K562 (cell line): ENCODE data around the gene NYNRIN. TPM values are rescaled to one million over a fixed set of nuclear protein-coding genes. Genes with fewer than 3 reads are reported as not detected.
A peak's percentile ranks its signal among the peaks of the same experiment; 100 is the strongest.

Experiments used
- ATAC-seq: fragments of 200-7000 bp; cut with Tn5 transposase; 3 replicates; pipeline ENCODE4 v1.9.1; 2020; ENCODE audit warnings: moderate library complexity
- BruUV-seq: library from RNA; stranded (reverse); fragments of 400-500 nt; replicated peaks from 2 replicates; lab custom pipeline; 2021; lab: Mats Ljungman, UMichigan
- CTCF ChIA-PET: fragments of 300-600 bp; formaldehyde crosslinking; extraction: SDS; loops from one replicate; lab custom pipeline; 2021; ENCODE audit warnings: low intra/inter-chr PET ratio; lab: Yijun Ruan, JAX
- POLR2A ChIA-PET: fragments of 300-600, 350-650 bp; sonication (Branson Sonifier 250); formaldehyde crosslinking; extraction: SDS; loops from one replicate; lab custom pipeline; 2021; ENCODE audit warnings: antibody characterized with exemption, inconsistent platforms; lab: Yijun Ruan, JAX
- DNase-seq, 4 experiments: peaks; one replicate each; pipeline versions ENCODE4 v3.0.0 to v3.0.0-alpha.2; 2011 to 2018; ENCODE audit warnings: low spot score in 3 of 4, mixed read lengths in 3 of 4; ENCODE audit errors: extremely low read depth in 1 of 4
- FAIRE-seq: peaks from 2 replicates; lab custom pipeline; 2011; peaks lifted over from hg19 to GRCh38; lab: Jason Lieb, UNC
- H2AFZ ChIP-seq: 2 replicates; pipeline ENCODE4 v1.6.0; 2011; ENCODE audit warnings: low read depth, low read length, control low read depth, inconsistent platforms
- H3K27ac ChIP-seq: fragments of 200-600 bp; 3 replicates; pipeline ENCODE4 v1.8.0; 2011; ENCODE audit warnings: low read depth, mild to moderate bottlenecking, control low read depth, inconsistent platforms, low read length, moderate library complexity, mixed read lengths; ENCODE audit errors: extremely low read depth
- H3K27me3 ChIP-seq, 2 experiments: fragments of 300-600 bp in 1 of 2; 2 replicates in 1 of 2; 3 replicates in 1 of 2; pipeline versions ENCODE4 v1.6.0 to v1.8.0; 2011; ENCODE audit warnings: inconsistent platforms in 2 of 2, low read length in 2 of 2, mild to moderate bottlenecking in 1 of 2, mixed read lengths in 1 of 2, moderate library complexity in 1 of 2; ENCODE audit not compliant: control insufficient read depth in 2 of 2, insufficient read depth in 2 of 2
- H3K36me3 ChIP-seq: fragments of 300-600 bp; 3 replicates; pipeline ENCODE4 v1.8.0; 2011; ENCODE audit warnings: mild to moderate bottlenecking, low read length, inconsistent platforms; ENCODE audit not compliant: control insufficient read depth, insufficient read depth
- H3K4me1 ChIP-seq, 2 experiments: fragments of 200-600 bp in 1 of 2; replicated peaks in 1 of 2; 2 replicates in 1 of 2; 3 replicates in 1 of 2; pipeline versions ENCODE4 v1.5.1 to v1.8.0; 2011; ENCODE audit warnings: inconsistent platforms in 2 of 2, low read length in 2 of 2, mild to moderate bottlenecking in 1 of 2, mixed read lengths in 1 of 2, moderate library complexity in 1 of 2; ENCODE audit not compliant: control insufficient read depth in 2 of 2, insufficient read depth in 2 of 2
- H3K4me2 ChIP-seq: 2 replicates; pipeline ENCODE4 v1.6.1; 2011; ENCODE audit warnings: low read length, control low read depth, inconsistent platforms, mixed read lengths; ENCODE audit not compliant: insufficient read depth
- H3K4me3 ChIP-seq: fragments of 200-600 bp; sonication (generic), shearing (Covaris generic); 2 replicates; pipeline ENCODE4 v1.5.1; 2016; ENCODE audit warnings: control low read depth, inconsistent platforms
- H3K79me2 ChIP-seq: fragments of 200-600 bp; 3 replicates; pipeline ENCODE4 v1.8.0; 2011; ENCODE audit warnings: low read length, inconsistent platforms; ENCODE audit not compliant: control insufficient read depth, insufficient read depth
- H3K9ac ChIP-seq, 2 experiments: 2 replicates each; pipeline versions ENCODE4 v1.6.0 to v1.6.1; 2011; ENCODE audit warnings: low read depth in 2 of 2, low read length in 2 of 2, control low read depth in 1 of 2, inconsistent platforms in 1 of 2, mild to moderate bottlenecking in 1 of 2, mixed read lengths in 1 of 2; ENCODE audit not compliant: insufficient read depth in 1 of 2
- H3K9me1 ChIP-seq: one replicate; pipeline ENCODE4 v1.6.0; 2011; ENCODE audit warnings: inconsistent platforms, mild to moderate bottlenecking, low read length, moderate library complexity; ENCODE audit not compliant: control insufficient read depth, insufficient read depth
- H3K9me3 ChIP-seq: replicated peaks from 2 replicates; pipeline ENCODE4 v1.5.1; 2011; ENCODE audit warnings: low read depth, low read length, inconsistent platforms; ENCODE audit not compliant: control insufficient read depth, insufficient read depth
- H4K20me1 ChIP-seq: replicated peaks from 2 replicates; pipeline ENCODE4 v1.6.1; 2011; ENCODE audit warnings: low read length, inconsistent platforms, mixed read lengths; ENCODE audit not compliant: control insufficient read depth, insufficient read depth
- BRD9 ChIP-seq: fragments of 450-650 bp; IDR thresholded peaks from 2 replicates; pipeline ENCODE4 v1.6.1; 2018; ENCODE audit warnings: low read depth; ENCODE audit not compliant: partially characterized antibody
- CHCHD3 ChIP-seq: fragments of 250-450 bp; sonication (Bioruptor Pico); IDR thresholded peaks from 2 replicates; pipeline ENCODE4 v2.1.2; 2022; ENCODE audit warnings: mild to moderate bottlenecking
- ESRRA ChIP-seq: fragments of 450-650 bp; IDR thresholded peaks from 2 replicates; pipeline ENCODE4 v1.6.1; 2014; ENCODE audit warnings: low read depth, mild to moderate bottlenecking, moderate library complexity, borderline replicate concordance
- GABPA ChIP-seq: fragments of 200-800 bp; sonication (Bioruptor generic); conservative IDR thresholded peaks from 2 replicates; pipeline ENCODE4 v1.6.1; 2016; ENCODE audit warnings: low read depth, missing genetic modification characterization, missing compliant biosample characterization
- HIVEP1 ChIP-seq: fragments of 250-450 bp; sonication (Bioruptor Pico); IDR thresholded peaks from 2 replicates; pipeline ENCODE4 v1.4.0; 2020; ENCODE audit warnings: mild to moderate bottlenecking
- ILK ChIP-seq: fragments of 450-650 bp; IDR thresholded peaks from 2 replicates; pipeline ENCODE4 v1.6.1; 2016; ENCODE audit warnings: missing genetic modification characterization, low read depth, mild to moderate bottlenecking, missing compliant biosample characterization, moderate library complexity, borderline replicate concordance
- JUND ChIP-seq, 2 experiments: IDR thresholded peaks; 2 replicates in 1 of 2; 3 replicates in 1 of 2; pipeline ENCODE4 v1.6.1; 2011; ENCODE audit warnings: borderline replicate concordance in 2 of 2, low read depth in 2 of 2, low read length in 2 of 2, improper control_type of control experiment in 1 of 2, missing biosample characterization in 1 of 2, missing genetic modification characterization in 1 of 2, missing genetic modification reagents in 1 of 2
- NFXL1 ChIP-seq: fragments of 450-650 bp; formaldehyde crosslinking; IDR thresholded peaks from 2 replicates; pipeline ENCODE4 v1.4.0; 2021; ENCODE audit warnings: mild to moderate bottlenecking
- POLR2G ChIP-seq: fragments of 200-400 bp; formaldehyde crosslinking; IDR thresholded peaks from 2 replicates; pipeline ENCODE4 v1.6.1; 2017; ENCODE audit warnings: low read depth, mild to moderate bottlenecking, antibody characterized with exemption, low read length, moderate library complexity
- RCOR1 ChIP-seq, 2 experiments: IDR thresholded peaks; 2 replicates each; pipeline ENCODE4 v1.6.1; 2012; ENCODE audit warnings: low read depth in 2 of 2, low read length in 2 of 2, borderline replicate concordance in 1 of 2, improper control_type of control experiment in 1 of 2
- RFX7 ChIP-seq: fragments of 250-450 bp; sonication (Bioruptor Pico); IDR thresholded peaks from 2 replicates; pipeline ENCODE4 v1.5.1; 2021; ENCODE audit warnings: mild to moderate bottlenecking
- SPI1 ChIP-seq: IDR thresholded peaks from 2 replicates; pipeline ENCODE4 v1.6.1; 2011; ENCODE audit warnings: low read depth, low read length, control low read depth, borderline replicate concordance
- SUPT5H ChIP-seq: fragments of 450-650 bp; IDR thresholded peaks from 2 replicates; pipeline ENCODE4 v1.6.1; 2016
- TEAD1 ChIP-seq, 2 experiments: fragments of 450-650 bp in 1 of 2; sonication (generic) in 1 of 2; formaldehyde crosslinking; IDR thresholded peaks; 2 replicates each; pipeline versions ENCODE4 v1.4.0 to v1.8.0; 2020 to 2022; ENCODE audit warnings: mild to moderate bottlenecking in 2 of 2, missing genetic modification reagents in 1 of 2
- XRCC4 ChIP-seq: IDR thresholded peaks from one replicate; pipeline ENCODE4 v1.6.1; 2011; ENCODE audit not compliant: insufficient read depth, insufficient read length; ENCODE audit errors: extremely low read depth
- ZBTB49 ChIP-seq: sonication (generic); formaldehyde crosslinking; IDR thresholded peaks from 2 replicates; pipeline ENCODE4 v1.8.0; 2022; ENCODE audit warnings: missing genetic modification reagents, mild to moderate bottlenecking, borderline replicate concordance
- ZNF12 ChIP-seq: sonication (generic); formaldehyde crosslinking; IDR thresholded peaks from 2 replicates; pipeline ENCODE4 v1.4.0; 2020; ENCODE audit warnings: mild to moderate bottlenecking, missing genetic modification reagents
- WGBS: fragments of 100-300 bp; shearing (Covaris generic); methylation state at CpG from one replicate; pipeline ENCODE4 v1.1.6; 2016; ENCODE audit warnings: low coverage, mixed read lengths; ENCODE audit not compliant: insufficient coverage; ENCODE audit errors: missing lambda C conversion rate; 5-methylcytosine and 5-hydroxymethylcytosine counted together
- in situ Hi-C: fragments of 300-500 bp; cut with MboI; formaldehyde crosslinking; loops from 4 replicates; pipeline ENCODE4 v1.15.0; 2018; ENCODE audit warnings: inconsistent platforms, mixed read lengths
- intact Hi-C: fragments of 100-400 bp; cut with micrococcal nuclease; formaldehyde crosslinking; loops from 2 replicates; pipeline ENCODE4 v1.14.2; 2022
- polyA plus RNA-seq, 8 experiments: library from polyadenylated mRNA; depleted of rRNA in 4 of 8; stranded (reverse) in 5 of 8; unstranded in 3 of 8; fragments of >200 nt; fragmentation: Nextera tagmentation in 2 of 8; fragmentation: Illumina TruSeq in 1 of 8; extraction: Ambion mirVana in 2 of 8; extraction: Trizol in 1 of 8; gene quantifications; 2 replicates each; pipeline versions ENCODE4 v1.2.1 to v1.2.3, GENCODE V29; 2011 to 2014; ENCODE audit warnings: inconsistent platforms in 1 of 8, missing spikeins in 1 of 8
- total RNA-seq, 7 experiments: library from RNA; depleted of rRNA in 6 of 7; stranded (reverse); fragments of >200 nt in 6 of 7; fragmentation: Illumina TruSeq in 2 of 7; extraction: Trizol in 2 of 7; gene quantifications; 2 replicates each; pipeline versions ENCODE4 v1.2.1 to v1.2.3, GENCODE V29; 2011 to 2021; ENCODE audit warnings: low replicate concordance in 1 of 7
- TF ChIP-seq, protein P1 (sequence below): sonication (generic); formaldehyde crosslinking; IDR thresholded peaks from 2 replicates; pipeline ENCODE4 v1.8.0; 2022; ENCODE audit warnings: mild to moderate bottlenecking, missing genetic modification reagents

NYNRIN gene
- total and polyA plus RNA-seq, 9 of the 15 experiments (the other 6 are each of a cell fraction or from before 2014, with no cell fraction given): 0.04 to 1.2 (median 0.28) TPM

DNA sequence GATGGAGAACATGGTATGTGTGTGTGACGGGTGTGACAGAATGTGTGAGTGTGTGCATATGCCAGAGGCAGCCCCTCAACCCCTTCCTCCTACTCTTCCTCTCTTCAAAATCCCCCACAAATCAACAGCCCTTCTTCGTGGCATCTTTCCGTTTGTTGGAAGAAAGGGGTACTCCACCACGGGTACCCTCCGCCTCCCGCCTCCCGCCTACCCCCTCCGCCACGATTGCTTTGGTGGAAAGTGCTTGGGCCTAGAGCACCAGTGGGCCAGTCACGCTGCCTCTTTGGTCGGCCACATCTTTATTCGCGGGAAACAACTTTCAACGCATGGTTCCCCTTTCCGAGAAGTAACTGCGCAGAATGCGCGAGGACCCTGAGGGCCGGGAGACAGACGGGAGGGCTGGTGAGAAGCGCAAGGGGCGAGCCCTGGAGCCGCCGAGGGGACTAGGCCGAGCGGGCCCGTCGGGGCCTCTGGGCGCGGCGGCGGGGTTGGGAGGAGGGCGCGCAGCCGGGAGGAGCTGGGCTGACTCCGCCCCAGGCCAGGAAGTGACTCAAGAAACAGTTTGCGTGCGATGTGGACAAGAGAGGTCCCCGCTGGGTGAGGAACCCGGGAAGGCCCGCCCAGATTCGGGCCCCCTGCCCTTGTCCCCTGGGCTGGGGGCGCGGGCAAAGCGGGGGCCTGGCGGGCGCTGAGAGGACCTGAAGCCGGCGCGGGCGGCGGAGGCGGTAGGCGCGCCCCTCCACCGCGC lies 30.8 kb downstream of the NYNRIN start, which contains the start of the genes CBLN3 and KHNYN:
Gene CBLN3 (minus strand): TSS at position 274 of the 748 bp plus-strand sequence. CDS start 614 bp downstream, outside the sequence.
Gene KHNYN (plus strand): TSS at position 560 of the 748 bp plus-strand sequence. CDS start 777 bp downstream, outside the sequence.
- peak; percentile 87 for ATAC-seq
- Histone ChIP-seq H3K4me1 (peaks cover 40 to 53% of the 10 kb centered on the region in 2 experiments), H3K36me3 (peaks cover 18% of the 10 kb centered on the region; the same call in 2 of the 3 replicates), H3K4me2 (peak within 1 kb of the TSS; percentile 92), H3K9me1 (peaks cover 3% of the 10 kb centered on the region), H3K9me3 (no peaks in the 10 kb centered on the region; the same call in 1 of the 2 replicates), H3K27ac (peak within 1 kb of the TSS; percentile 85), H2AFZ (peak within 1 kb of the TSS; percentile 79), H4K20me1 (peaks cover 5% of the 10 kb centered on the region; the same call in 1 of the 2 replicates), H3K79me2 (peaks cover 12% of the 10 kb centered on the region), H3K4me3 (peak within 1 kb of the TSS; percentile 68), H3K9ac (peak within 1 kb of the TSS; percentile 84 to 91), H3K27me3 (no peaks in the 10 kb centered on the region)
- DNase-seq: peak; percentile 84 to 89 (median 88)
- WGBS: 2% methylated on average over 29 of the region's 57 CpGs
- ChIA-PET CTCF (interaction anchor here (0.7 to 1.0 kb wide), 2 partner anchors 18 to 96 kb away, joined by 3 read pairs; no protein-coding TSS in a partner anchor), POLR2A (interaction anchor here (0.6 to 3.9 kb wide), 11 partner anchors 9 to 943 kb away, joined by 3 to 43 read pairs (median 4); partner anchors contain the start of gene SDR39U1)
- BruUV-seq: no TSS peak
- in situ Hi-C loops: loop anchor here (5.0 to 10.0 kb wide), 3 partner anchors 97 to 375 kb away; partner anchors contain the start of genes CARMIL3 and TINF2
- FAIRE-seq: peak; percentile 86
- intact Hi-C loops: loop anchor here (2.0 kb wide), 1 partner anchor 187 kb away; the partner anchor contains the start of gene TINF2
- no peak for TF ChIP-seq RFX7 (CRISPR knock-in tag)
- 0 out of 2 replicates have a peak, but pooled peaks have one; percentile 27 for TF ChIP-seq CHCHD3 (CRISPR knock-in tag)
- 0 out of 4 replicates have a peak, but pooled peaks of 1 of the 2 experiments have one; percentile 4 for TF ChIP-seq RCOR1 (IDR thresholded peaks at IDR 0.05; ENCODE audit: borderline replicate concordance in 1 of 2, low read depth in 2 of 2, low read length in 2 of 2)
- TF ChIP-seq POLR2G: peak; percentile 94
- TF ChIP-seq ESRRA: no peak
- TF ChIP-seq HIVEP1: no peak
- TF ChIP-seq, protein P1, sequence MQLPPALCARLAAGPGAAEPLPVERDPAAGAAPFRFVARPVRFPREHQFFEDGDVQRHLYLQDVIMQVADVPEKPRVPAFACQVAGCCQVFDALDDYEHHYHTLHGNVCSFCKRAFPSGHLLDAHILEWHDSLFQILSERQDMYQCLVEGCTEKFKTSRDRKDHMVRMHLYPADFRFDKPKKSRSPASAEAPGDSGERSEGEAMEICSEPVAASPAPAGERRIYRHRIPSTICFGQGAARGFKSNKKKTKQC: no peak
- TF ChIP-seq TEAD1 (CRISPR knock-in tag; IDR thresholded peaks at IDR 0.05): 0 out of 4 replicates have a peak, but pooled peaks of 1 of the 2 experiments have one; percentile 44
- TF ChIP-seq GABPA: peak; percentile 67
- no peak for TF ChIP-seq XRCC4
- TF ChIP-seq SPI1: peak; percentile 57; the same call in 1 of the 2 replicates
- TF ChIP-seq NFXL1 (CRISPR knock-in tag): no peak
- TF ChIP-seq JUND (IDR thresholded peaks at IDR 0.05; ENCODE audit: borderline replicate concordance, low read depth, low read length): peak; percentile 37; the same call in 1 of the 2 replicates
- no peak for TF ChIP-seq JUND (tag; IDR thresholded peaks at IDR 0.05; ENCODE audit: borderline replicate concordance, low read depth, low read length)
- no peak for TF ChIP-seq ZBTB49 (CRISPR knock-in tag)
- TF ChIP-seq SUPT5H: peak; percentile 82
- no peak for TF ChIP-seq ILK
- peak; percentile 36 for TF ChIP-seq BRD9
- TF ChIP-seq ZNF12 (CRISPR knock-in tag): 0 out of 2 replicates have a peak, but pooled peaks have one; percentile 15
